GM21447 (cell line): ENCODE data around the gene ADAT1.

ENCODE experiments used
- ATAC-seq: cut with Tn5 transposase; IDR thresholded peaks from one replicate; pipeline ENCODE4 v1.9.1; 2021; ENCODE audit not compliant: unreplicated experiment

ADAT1 gene

DNA sequence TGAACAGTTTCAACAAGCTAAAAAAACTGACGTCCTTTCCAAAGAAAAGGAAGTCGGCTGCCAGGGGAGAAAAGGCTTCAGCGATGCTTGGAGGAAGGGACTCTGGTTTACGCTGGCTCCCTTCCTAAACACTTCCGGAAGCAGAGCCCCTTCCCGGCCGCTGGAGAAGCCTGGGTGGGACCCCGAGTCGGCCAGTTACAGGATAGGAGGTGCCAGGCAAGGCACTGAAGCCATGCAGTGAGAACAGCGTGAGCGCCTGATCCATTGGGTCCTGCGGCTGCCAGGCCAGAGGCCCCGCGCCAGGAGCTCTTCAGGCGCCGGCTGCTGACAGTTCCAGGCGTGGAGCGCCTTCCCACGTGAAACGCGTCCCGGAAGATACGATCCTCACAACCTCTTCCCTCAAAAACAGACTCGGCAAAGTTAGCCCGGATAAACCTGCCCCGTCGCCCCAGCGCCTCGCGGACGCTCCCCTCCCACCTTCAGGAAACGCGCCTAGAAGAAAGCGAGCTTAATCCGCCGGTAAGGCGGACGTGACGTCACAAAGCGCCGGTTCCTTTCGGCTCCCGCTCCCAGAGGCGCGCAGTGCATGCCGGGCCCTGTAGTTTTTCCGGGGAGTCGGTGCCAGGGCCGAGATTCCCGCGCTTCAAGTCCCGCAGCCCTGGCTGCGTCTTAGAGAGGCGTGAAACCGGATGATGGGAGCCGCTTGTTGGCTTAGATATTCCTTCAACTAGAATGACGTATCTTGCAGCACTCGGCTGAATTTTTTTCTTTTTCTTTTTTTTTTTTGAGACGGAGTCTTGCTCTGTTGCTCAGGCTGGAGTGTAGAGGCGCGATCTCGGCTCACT is at the start of gene ADAT1:
Gene ADAT1, minus strand, starts transcription at position 521 of the 845 bp plus-strand sequence. CDS start 2,482 bp downstream, outside the sequence.
- ATAC-seq, result peak; percentile 96

GRCh38 chr16:75667503-75667902 is 44.4 kb upstream of the ADAT1 start:
- ATAC-seq, result no peak

GRCh38 chr16:75660726-75661302 is 37.7 kb upstream of the ADAT1 start:
- ATAC-seq, result no peak

GRCh38 chr16:75660321-75660720 is 37.2 kb upstream of the ADAT1 start:
- ATAC-seq, result no peak

DNA sequence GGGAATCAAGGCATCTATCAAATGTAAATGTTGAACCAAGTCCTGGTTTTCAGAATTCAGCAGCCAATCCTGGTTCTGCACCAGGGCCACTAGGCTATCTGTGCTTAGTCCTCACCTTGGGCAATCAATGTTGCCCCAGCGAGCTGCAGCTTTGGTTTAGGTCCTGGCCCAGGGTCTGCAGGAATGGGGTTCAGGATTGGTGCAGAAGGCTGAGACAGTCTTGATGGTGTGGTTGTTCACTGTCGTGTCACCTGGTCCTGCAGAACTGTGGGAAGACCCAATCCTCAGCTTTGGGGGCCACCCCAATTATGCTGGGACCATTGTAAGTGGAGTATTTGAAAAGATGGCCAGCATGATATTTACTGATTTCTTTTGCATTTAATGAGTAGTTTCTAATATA is 35.1 kb upstream of the ADAT1 start:
- ATAC-seq, result no peak

DNA sequence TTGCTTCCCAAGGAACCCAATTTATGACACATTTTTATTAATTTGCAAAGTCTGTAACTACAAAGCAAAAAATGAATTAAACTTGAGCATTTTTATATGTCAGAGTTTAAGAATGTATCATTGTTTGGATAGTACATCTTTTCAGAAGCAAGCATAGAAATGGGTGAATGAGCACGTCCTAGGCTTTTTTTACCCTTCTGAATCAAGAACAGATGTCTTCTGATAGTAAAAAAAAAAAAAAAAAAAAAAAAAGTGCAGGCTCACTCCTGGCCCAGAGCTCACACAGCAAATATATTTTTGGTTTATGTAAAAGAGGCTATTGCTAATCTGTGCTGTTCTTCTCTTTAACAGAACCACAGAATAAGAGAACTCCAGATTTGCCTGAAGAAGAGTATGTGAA is 30.8 kb upstream of the ADAT1 start:
- no peak for ATAC-seq

DNA sequence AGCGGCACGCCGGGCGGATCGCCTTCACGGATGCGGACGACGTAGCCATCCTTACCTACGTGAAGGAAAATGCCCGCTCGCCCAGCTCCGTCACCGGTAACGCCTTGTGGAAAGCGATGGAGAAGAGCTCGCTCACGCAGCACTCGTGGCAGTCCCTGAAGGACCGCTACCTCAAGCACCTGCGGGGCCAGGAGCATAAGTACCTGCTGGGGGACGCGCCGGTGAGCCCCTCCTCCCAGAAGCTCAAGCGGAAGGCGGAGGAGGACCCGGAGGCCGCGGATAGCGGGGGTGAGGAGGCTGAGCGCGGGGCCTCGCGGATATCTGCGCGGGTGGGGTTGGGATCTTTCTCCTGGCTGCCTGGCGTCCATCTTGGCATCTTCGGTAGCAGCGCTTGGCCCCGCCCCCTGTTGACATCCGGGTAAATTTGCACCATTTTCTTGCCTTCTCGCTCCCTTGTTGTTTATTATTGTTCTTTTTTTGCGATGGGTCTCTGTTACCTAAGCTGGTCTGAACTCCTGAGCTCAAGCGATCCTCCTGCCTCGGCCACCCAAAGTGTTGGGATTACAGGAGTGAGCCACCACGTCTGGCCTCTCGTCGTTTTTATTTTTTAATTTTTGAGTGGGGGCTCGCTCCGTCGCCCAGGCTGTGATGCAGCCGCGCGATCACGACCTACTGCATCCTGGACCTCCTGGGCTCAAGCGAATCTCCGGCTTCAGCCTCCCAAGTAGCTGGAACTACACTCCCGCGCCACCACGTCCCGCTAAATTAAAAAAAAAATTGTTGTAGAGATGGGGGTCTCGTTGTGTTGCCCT is 25.4 kb upstream of the ADAT1 start:
- ATAC-seq, result peak; percentile 42

DNA sequence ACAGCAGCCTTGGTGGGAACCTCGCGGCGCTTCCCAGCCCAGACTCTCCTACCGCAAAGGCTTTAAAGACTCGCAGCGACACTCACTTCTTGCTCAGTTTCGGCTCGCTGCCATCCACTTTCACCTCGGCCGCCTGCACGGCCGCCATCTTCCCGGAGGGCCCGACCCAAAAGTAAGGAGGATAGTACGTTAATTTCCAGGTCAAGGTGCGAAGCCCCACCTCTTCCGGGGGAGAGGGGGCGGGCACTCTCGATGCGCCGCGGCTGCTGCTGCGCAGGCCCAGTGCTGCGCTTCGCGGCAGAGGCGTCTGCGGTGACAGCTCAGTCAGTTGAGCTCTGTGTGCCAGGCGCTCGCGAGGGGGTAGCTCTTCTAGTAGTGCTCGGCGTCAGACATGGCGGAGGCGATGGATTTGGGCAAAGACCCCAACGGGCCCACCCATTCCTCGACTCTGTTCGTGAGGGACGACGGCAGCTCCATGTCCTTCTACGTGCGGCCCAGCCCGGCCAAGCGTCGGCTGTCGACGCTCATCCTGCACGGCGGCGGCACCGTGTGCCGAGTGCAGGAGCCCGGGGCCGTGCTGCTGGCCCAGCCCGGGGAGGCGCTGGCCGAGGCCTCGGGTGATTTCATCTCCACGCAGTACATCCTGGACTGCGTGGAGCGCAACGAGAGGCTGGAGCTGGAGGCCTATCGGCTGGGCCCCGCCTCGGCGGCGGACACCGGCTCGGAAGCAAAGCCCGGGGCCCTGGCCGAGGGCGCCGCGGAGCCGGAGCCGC is 24.6 kb upstream of the ADAT1 start, which contains the start of the genes KARS1 and TERF2IP:
Gene KARS1, minus strand, starts transcription at position 174 of the 773 bp plus-strand sequence. Its CDS starts 26 bp downstream, at position 148.
Gene TERF2IP, plus strand, starts transcription at position 282 of the 773 bp plus-strand sequence. Its CDS starts 110 bp downstream, at position 392.
- peak; percentile 72 for ATAC-seq

DNA sequence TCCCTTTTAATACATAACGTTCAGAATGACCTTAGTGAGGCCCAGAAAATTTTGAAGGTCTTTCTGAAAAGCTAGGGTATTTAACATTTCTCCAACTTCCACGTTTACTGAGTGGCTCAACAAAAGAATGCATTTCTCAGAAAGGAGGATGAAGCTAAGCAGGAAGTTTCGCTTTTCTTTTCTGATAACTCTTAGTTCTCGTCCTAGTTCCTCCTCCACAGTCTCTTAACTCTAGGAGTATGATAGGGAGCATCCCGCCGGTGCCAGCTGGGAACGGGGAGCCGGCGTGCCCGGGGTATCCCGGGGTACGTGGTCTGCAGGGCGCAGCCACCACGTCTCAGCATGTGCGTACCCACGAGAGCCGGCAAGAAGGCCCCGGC is 24.0 kb upstream of the ADAT1 start:
- peak; percentile 10 for ATAC-seq

DNA sequence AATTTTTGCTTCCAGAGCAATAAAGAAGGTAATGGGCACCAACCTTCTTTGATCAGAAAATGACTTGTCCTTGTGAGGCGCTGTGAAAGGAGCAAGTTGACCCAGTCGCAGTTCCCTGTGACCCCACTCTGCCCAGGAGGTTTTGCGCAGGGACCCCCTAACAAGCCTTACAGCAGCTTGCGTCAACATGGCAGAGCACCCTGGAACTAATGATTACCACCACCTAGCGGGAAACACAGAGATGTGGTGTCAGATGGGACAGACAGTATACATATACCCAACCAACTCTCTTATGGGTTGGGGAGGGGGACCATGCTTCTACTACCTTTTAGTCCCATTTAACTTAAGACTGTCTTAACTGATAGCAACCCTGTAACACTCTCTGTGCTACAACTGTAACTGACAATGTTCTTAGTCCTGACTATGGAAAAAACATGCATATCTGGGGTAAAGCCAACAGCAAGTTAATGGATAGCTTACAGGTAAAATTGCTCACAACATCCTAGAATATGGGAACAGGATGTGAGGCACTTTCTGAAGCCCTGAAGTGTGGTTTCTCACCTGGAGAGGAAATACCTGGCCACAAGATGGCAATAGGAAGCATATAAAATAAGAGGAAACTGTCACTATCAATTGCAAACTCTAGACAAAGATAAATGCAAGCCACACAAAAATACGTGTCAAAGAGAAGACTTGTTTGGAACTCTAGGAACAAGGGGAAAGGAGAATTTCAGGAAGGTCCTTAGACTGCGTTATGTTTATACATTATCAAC is 21.3 kb upstream of the ADAT1 start:
- ATAC-seq, result no peak

GRCh38 chr16:75640598-75640997 is 17.5 kb upstream of the ADAT1 start:
- no peak for ATAC-seq

GRCh38 chr16:75635036-75635435 is 12.0 kb upstream of the ADAT1 start:
- ATAC-seq, result no peak

GRCh38 chr16:75632857-75633256 is 9.8 kb upstream of the ADAT1 start:
- ATAC-seq, result no peak

DNA sequence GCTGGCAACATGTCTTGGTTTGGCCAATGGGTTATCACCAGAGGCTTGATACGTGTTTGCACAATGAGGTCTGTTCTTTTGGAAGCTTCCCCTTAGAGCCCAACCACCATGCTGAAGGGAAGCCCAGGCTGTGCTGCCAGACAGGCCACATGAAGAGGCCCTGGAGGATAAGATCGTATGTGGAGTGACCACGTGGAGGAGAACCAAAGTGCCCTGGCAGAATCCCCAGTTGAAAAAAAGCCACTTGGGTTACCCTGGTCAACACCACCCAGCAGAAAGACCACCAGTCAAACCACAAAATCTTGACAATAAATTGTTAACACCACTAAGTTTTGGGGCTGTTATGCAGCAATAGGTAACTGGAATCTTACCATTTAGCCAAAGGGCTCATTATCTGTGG is 7.0 kb upstream of the ADAT1 start:
- ATAC-seq, result no peak

DNA sequence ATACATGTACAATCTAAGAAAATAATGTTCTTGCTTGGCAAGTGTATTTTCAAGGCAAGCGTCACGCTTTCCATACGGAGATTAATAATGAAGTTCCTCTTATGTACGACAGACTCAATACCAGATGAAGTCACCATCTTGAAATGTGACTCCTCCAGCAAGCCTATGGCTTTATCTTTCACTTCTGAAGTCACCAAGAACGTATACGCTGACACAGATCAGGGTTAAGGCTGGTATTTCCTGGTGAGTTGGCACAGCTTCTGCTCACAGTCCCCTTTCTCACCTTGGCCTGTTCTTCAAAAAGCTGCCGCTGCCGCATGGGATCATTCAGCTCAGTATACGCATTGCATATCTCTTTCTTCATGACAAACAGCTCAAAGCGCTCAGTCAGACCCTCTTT is 6.1 kb upstream of the ADAT1 start:
- ATAC-seq, result no peak

DNA sequence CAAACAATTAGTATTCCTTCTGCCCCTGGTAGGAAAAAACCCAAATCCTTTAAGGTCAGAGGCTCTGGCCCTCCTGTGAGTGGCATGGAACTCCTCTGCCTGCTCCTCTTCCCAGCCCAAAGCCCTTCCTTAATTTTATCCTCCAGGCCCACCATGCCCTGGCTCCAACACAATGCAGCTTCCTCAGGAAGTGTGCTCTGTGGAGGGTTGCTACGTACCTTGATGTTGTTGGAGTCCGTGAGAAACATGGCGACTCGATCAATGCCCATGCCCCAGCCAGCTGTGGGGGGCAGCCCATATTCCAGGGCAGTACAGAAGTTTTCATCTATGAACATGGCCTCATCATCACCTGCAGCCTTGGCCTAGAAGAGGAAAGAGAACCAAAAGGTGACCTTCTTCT is 5.3 kb upstream of the ADAT1 start:
- ATAC-seq, result no peak

DNA sequence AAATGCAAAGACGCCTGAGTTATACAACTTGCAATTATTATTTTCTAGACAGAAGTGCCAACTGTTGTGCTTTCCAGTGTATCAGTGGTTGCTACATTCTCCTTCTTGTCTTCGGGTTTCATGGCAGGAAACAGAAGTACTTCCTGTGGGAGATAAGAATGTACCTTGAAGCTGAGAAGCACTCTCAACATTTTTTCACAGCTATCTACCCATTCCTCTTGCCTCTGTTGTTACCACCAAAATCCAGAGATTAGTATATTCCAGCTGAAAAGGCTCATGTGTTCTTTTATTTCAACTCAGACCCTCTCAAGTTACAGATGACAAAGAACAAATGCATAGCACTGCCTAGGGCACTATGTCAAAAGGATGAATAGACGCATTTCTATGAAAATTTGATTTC is 4.8 kb upstream of the ADAT1 start:
- no peak for ATAC-seq

- no peak for ATAC-seq
Observed at GRCh38 chr16:75626806-75627205, 3.7 kb upstream of the ADAT1 start.

DNA sequence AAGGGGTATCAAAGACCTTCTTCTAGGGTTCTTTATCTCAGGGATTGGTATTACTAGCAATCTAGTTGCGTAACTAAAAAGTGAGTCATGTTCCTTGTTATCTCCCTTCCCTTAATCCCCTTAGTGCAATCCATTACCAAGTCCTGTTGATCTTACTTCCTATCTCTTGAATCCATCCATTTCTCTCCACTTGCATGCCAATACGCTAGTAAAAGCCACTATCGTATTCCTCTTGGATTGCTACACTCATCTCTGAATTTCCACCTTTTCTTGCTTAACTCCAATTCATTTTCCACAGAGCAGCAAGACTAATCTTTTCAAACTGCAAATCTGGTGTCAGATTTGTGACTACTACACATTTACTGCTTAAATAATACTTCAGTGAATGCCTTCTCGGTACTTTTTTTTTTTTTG is 1.8 kb upstream of the ADAT1 start:
- no peak for ATAC-seq

- no peak for ATAC-seq
Observed at GRCh38 chr16:75621170-75621477, 2.0 kb downstream of the ADAT1 start.
